Lung (tissue), 12 donors: ENCODE data around the gene LCE7A. TPM values are rescaled to one million over a fixed set of nuclear protein-coding genes. Genes with fewer than 3 reads are reported as not detected.

Source experiments
- ATAC-seq: fragments of 200-7000 bp; cut with Tn5 transposase; one replicate; pipeline ENCODE4 v1.9.1; 2020; ENCODE audit warnings: moderate number of reproducible peaks; ENCODE audit not compliant: insufficient read depth, low FRiP score
- DNase-seq, 3 donors: peaks; one replicate each; pipeline ENCODE4 v3.0.0-alpha.2; 2013 to 2017
- H3K27ac ChIP-seq, 2 donors: one replicate each; pipeline ENCODE4 v1.5.1; 2013; ENCODE audit warnings: mild to moderate bottlenecking in 2 of 2, moderate library complexity in 2 of 2, control low read depth in 1 of 2, inconsistent platforms in 1 of 2, low read depth in 1 of 2, low read length in 1 of 2
- H3K27me3 ChIP-seq, 3 donors: one replicate each; pipeline ENCODE4 v1.5.1; 2013; ENCODE audit warnings: low read length in 2 of 3; ENCODE audit not compliant: control insufficient read depth in 3 of 3, insufficient read depth in 3 of 3
- H3K36me3 ChIP-seq, 4 donors: one replicate each; pipeline ENCODE4 v1.5.1; 2013; ENCODE audit warnings: low read length in 4 of 4, mild to moderate bottlenecking in 1 of 4, moderate library complexity in 1 of 4; ENCODE audit not compliant: control insufficient read depth in 4 of 4, insufficient read depth in 4 of 4
- H3K4me1 ChIP-seq, 5 donors: one replicate each; pipeline ENCODE4 v1.5.1; 2013; ENCODE audit warnings: low read length in 5 of 5, mild to moderate bottlenecking in 2 of 5, moderate library complexity in 1 of 5; ENCODE audit not compliant: control insufficient read depth in 5 of 5, insufficient read depth in 5 of 5
- H3K4me3 ChIP-seq: one replicate; pipeline ENCODE4 v1.5.1; 2013; ENCODE audit warnings: mild to moderate bottlenecking, control low read depth, moderate library complexity
- H3K9ac ChIP-seq, 2 donors: one replicate each; pipeline ENCODE4 v1.5.1; 2013; ENCODE audit warnings: low read length in 2 of 2, control low read depth in 1 of 2; ENCODE audit not compliant: insufficient read depth in 1 of 2
- H3K9me3 ChIP-seq, 4 donors: one replicate each; pipeline ENCODE4 v1.5.1; 2013; ENCODE audit warnings: low read length in 3 of 4, mild to moderate bottlenecking in 1 of 4, moderate library complexity in 1 of 4; ENCODE audit not compliant: control insufficient read depth in 4 of 4, insufficient read depth in 3 of 4
- whole genome bisulfite sequencing, 2 donors: extraction: QIAGEN DNeasy Blood & Tissue Kit; methylation state at CpG; one replicate each; pipeline ENCODE4 v1.1.7; 2013; 5-methylcytosine and 5-hydroxymethylcytosine counted together
- polyA plus RNA-seq, 2 donors: library from polyadenylated mRNA; stranded (reverse); fragments of 200-250 nt; gene quantifications; one replicate each; pipeline ENCODE4 v1.2.1, GENCODE V29; 2013
- total RNA-seq, 2 donors: library from RNA; depleted of rRNA in 1 of 2; stranded (reverse); fragments of >200 nt in 1 of 2; gene quantifications; one replicate each; pipeline ENCODE4 v1.2.1, GENCODE V29; 2014 to 2021
- TF ChIP-seq, protein P1 (sequence below): IDR thresholded peaks from 2 replicates; pipeline ENCODE4 v1.5.1; 2012; ENCODE audit warnings: mild to moderate bottlenecking; ENCODE audit errors: control extremely low read depth, extremely low read depth
- donor health status: control.
- donor health status: control.
- donor health status: Bipolar disorder and iron deficiency.
- donor health status: healthy.
- donor health status: DM: yes; HTN: yes; CAD: no.

Gene LCE7A
- total and polyA plus RNA-seq, 4 donors: not detected

DNA sequence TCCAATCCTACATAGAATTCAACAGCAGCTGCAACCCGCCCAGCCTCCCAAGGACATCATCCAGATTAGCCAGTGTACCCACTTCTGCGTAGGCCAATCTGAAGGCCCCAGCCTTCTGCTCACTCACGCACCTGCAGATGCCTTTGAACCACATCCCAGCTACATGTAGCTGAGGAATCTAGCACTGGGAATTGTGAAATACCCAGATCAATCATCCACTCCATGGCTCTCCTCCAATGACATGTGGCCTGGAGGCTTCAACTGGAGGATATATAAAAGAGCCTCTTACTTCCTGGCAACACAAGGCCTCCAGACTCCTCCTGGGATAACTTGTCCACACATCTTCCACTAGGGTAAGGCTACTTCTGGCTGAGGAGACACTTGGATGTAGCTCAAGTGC, 17.2 kb upstream of the LCE7A start, which contains the start of gene LCE6A:
Gene LCE6A, plus strand, starts transcription at position 301 of the 400 bp plus-strand sequence. CDS start 665 bp downstream, outside the sequence.
- Histone ChIP-seq H3K27me3 (no peaks in the 10 kb centered on the region), H3K36me3 (no peaks in the 10 kb centered on the region), H3K27ac (no peak within 1 kb of the TSS), H3K9ac (no peak within 1 kb of the TSS), H3K9me3 (peaks cover 0 to 3% (median 0%) of the 10 kb centered on the region in 4 donors), H3K4me1 (no peaks in the 10 kb centered on the region), H3K4me3 (no peak within 1 kb of the TSS)
- WGBS, 2 donors: 74 to 94% methylated on average over 3 of the region's 3 CpGs
- DNase-seq (no peak), ATAC-seq (no peak)
- TF ChIP-seq, protein P1, sequence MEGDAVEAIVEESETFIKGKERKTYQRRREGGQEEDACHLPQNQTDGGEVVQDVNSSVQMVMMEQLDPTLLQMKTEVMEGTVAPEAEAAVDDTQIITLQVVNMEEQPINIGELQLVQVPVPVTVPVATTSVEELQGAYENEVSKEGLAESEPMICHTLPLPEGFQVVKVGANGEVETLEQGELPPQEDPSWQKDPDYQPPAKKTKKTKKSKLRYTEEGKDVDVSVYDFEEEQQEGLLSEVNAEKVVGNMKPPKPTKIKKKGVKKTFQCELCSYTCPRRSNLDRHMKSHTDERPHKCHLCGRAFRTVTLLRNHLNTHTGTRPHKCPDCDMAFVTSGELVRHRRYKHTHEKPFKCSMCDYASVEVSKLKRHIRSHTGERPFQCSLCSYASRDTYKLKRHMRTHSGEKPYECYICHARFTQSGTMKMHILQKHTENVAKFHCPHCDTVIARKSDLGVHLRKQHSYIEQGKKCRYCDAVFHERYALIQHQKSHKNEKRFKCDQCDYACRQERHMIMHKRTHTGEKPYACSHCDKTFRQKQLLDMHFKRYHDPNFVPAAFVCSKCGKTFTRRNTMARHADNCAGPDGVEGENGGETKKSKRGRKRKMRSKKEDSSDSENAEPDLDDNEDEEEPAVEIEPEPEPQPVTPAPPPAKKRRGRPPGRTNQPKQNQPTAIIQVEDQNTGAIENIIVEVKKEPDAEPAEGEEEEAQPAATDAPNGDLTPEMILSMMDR: no peak

DNA sequence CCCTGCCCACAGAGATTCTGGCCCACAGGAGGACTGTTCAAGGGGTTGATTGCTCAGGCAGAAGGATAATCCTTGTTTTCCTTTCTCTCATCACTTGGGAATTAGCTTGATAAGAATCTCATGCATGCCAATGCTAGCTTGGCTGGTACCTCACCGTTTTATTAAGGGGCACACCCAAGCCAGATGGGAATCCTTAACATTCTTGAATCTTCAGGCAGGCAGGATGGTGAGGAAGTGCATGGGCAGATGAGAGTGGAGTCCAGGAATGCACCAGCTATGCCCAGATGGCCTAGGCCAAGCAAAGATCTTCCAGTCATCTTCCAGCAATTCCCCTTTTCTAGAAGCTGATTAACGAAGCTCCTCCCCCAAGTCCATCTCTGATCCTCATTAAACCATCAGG, 4.1 kb upstream of the LCE7A start:
- no peak overlapping the region for H3K27ac ChIP-seq
- no peaks in the 10 kb centered on the region for H3K36me3 ChIP-seq
- no peak overlapping the region for H3K9ac ChIP-seq
- no peak overlapping the region for H3K4me3 ChIP-seq
- DNase-seq (no peak), ATAC-seq (no peak)
- TF ChIP-seq, protein P1: no peak
- H3K9me3 ChIP-seq: peaks cover 0 to 3% (median 0%) of the 10 kb centered on the region in 4 donors
- WGBS, 2 donors: 55 to 63% methylated on average over 2 of the region's 2 CpGs
- H3K27me3 ChIP-seq: peaks cover 0 to 3% (median 0%) of the 10 kb centered on the region in 3 donors
- H3K4me1 ChIP-seq: no peaks in the 10 kb centered on the region

DNA sequence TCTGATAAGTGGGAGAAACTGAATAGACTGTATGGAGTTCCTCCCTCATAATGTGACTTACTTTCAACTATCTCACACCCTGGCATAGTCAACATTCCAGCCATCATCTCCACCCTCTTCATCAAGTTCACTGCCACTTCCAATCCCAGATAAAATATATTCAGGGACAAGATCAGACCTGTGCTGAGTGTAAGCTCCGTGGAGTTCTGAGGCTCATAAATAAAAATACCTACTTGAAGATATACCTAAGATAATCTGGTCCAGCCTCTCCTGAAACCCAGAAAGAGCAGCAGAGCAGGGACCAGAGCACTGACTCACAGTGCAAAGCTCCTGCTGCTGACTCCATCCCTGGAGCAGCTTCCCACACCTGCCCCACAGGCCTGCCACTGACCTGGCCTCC, 1.7 kb upstream of the LCE7A start:
- Histone ChIP-seq H3K4me3 (no peak overlapping the region), H3K36me3 (no peaks in the 10 kb centered on the region)
- 58 to 88% methylated on average over 1 of the region's 1 CpG for WGBS, 2 donors

More for the DNA sequence above, 1.7 kb upstream of the LCE7A start:
- ATAC-seq: no peak
- no peak for DNase-seq
- TF ChIP-seq, protein P1: no peak
- Histone ChIP-seq H3K27ac (no peak overlapping the region), H3K4me1 (no peaks in the 10 kb centered on the region), H3K9ac (no peak overlapping the region), H3K9me3 (peaks cover 0 to 3% (median 0%) of the 10 kb centered on the region in 4 donors), H3K27me3 (peaks cover 0 to 3% (median 0%) of the 10 kb centered on the region in 3 donors)
